ENCODE data around the gene C9orf57.

GRCh38 chr9:72005451-72005850, 55.0 kb downstream of the C9orf57 start:
- TF ChIP-seq CTCF (IDR thresholded peaks at IDR 0.05) (no peak), ZFX (IDR thresholded peaks at IDR 0.05; ENCODE audit: borderline replicate concordance) (no peak)
